Measurements from ENCODE around the gene SH3RF2.
A peak's percentile ranks its signal among the peaks of the same experiment; 100 is the strongest.
"Not testable (repeated sequence)": the region's sequence is repeated elsewhere in the genome, so short reads cannot be mapped to it uniquely, and the experiment has no call there.

The SH3RF2 gene, protein sequence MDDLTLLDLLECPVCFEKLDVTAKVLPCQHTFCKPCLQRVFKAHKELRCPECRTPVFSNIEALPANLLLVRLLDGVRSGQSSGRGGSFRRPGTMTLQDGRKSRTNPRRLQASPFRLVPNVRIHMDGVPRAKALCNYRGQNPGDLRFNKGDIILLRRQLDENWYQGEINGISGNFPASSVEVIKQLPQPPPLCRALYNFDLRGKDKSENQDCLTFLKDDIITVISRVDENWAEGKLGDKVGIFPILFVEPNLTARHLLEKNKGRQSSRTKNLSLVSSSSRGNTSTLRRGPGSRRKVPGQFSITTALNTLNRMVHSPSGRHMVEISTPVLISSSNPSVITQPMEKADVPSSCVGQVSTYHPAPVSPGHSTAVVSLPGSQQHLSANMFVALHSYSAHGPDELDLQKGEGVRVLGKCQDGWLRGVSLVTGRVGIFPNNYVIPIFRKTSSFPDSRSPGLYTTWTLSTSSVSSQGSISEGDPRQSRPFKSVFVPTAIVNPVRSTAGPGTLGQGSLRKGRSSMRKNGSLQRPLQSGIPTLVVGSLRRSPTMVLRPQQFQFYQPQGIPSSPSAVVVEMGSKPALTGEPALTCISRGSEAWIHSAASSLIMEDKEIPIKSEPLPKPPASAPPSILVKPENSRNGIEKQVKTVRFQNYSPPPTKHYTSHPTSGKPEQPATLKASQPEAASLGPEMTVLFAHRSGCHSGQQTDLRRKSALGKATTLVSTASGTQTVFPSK

DNA sequence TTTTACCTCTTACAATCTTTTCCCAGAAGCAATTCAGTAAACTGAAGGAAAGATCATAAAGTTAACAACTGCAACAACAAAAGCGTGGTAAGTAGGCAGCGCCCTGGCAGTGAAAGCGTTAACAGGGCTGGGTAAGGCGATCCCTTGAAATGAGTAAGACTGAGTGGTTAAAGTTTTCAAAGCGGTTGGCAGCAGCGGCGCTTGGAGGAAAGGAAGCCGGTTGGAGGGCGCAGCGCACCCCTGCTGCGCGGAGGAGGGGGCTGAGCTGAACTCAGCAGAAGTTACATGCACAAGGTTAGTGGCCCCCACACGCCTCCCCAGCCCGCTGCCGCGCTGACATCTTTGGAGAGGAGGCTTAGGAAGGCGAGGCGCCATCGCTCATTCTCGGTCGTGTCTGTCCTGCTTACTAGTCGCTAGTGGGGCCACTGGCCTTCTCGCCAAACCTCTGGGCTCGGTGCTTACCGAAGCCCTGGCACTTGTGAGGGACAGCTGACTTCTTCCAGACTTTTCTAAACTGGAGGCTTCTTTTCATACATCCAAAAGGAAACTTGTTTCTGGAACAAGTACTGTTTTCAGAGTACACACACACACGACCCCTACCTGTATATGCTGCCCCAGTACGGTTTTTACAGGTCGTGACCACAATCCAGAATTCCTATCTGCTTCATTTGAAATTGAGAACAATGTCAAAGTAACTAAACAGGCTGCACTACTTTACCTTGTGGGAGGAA is at the start of gene SH3RF2:
Gene SH3RF2 (plus strand): TSS at position 178 of the 731 bp plus-strand sequence. CDS start 1,351 bp downstream, outside the sequence.
- peak within 1 kb of the TSS; percentile 65 for H3K4me3 ChIP-seq (ENCODE audit: low read length)
- DNase-seq (ENCODE audit: low read depth), result peak; percentile 55
- TF ChIP-seq, protein P1, sequence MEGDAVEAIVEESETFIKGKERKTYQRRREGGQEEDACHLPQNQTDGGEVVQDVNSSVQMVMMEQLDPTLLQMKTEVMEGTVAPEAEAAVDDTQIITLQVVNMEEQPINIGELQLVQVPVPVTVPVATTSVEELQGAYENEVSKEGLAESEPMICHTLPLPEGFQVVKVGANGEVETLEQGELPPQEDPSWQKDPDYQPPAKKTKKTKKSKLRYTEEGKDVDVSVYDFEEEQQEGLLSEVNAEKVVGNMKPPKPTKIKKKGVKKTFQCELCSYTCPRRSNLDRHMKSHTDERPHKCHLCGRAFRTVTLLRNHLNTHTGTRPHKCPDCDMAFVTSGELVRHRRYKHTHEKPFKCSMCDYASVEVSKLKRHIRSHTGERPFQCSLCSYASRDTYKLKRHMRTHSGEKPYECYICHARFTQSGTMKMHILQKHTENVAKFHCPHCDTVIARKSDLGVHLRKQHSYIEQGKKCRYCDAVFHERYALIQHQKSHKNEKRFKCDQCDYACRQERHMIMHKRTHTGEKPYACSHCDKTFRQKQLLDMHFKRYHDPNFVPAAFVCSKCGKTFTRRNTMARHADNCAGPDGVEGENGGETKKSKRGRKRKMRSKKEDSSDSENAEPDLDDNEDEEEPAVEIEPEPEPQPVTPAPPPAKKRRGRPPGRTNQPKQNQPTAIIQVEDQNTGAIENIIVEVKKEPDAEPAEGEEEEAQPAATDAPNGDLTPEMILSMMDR (conservative IDR thresholded peaks at IDR 0.05; ENCODE audit: low read length), result no peak

DNA sequence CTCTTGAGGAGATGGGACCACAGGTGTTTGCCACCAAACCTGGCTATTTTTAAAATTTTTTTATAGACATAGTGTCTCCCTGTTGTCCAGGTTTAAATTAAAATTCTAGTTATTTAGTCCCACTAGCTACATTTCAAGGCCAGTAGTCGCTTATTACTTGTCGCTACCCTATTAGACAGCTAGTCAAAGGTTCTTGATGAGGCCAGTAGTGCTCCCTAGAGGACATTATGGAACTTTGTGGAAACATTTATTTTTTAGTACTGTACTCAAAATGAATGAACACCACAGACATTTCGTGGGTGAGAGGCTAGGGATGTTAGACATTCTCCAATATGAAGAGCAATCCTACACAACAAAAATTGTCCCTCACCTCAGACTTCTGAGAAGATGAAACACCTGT is 49.2 kb upstream of the SH3RF2 start:
- TF ChIP-seq, protein P1 (conservative IDR thresholded peaks at IDR 0.05; ENCODE audit: low read length), result 0 out of 2 replicates have a peak, but pooled peaks have one; percentile 4
- DNase-seq (ENCODE audit: low read depth), result no peak
- H3K4me3 ChIP-seq (ENCODE audit: low read length), result no peak overlapping the region

DNA sequence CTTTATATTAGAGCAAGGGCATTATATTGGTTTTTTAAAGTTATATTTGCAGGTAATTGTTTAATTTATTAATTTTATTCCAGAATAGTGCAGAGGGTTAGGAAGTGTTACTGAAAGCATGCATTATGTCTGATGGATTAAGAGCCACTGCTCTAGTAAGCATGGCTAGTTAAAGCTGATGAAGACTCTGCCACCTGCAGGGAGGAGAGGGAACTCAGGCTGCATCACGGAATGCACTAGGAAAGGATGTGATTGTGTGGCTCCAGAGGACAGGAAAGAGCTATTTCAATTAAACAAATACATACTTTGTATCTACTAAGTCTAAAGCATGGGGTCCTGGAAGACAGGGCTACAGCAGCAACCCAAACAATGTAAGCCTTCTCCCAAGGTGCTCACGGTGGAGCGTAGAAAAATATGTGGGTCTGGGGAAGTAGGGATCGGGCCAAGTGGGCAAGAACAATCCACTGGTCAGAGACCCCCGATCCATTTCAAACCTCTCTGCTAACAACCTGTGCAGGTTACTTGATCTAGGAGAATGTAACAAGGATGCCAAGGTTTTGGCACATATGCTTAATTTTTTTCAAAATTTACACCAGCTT is 48.3 kb upstream of the SH3RF2 start:
- no peak overlapping the region for H3K4me3 ChIP-seq (ENCODE audit: low read length)
- DNase-seq (ENCODE audit: low read depth), result peak; percentile 62
- TF ChIP-seq, protein P1 (conservative IDR thresholded peaks at IDR 0.05; ENCODE audit: low read length), result peak; percentile 96

DNA sequence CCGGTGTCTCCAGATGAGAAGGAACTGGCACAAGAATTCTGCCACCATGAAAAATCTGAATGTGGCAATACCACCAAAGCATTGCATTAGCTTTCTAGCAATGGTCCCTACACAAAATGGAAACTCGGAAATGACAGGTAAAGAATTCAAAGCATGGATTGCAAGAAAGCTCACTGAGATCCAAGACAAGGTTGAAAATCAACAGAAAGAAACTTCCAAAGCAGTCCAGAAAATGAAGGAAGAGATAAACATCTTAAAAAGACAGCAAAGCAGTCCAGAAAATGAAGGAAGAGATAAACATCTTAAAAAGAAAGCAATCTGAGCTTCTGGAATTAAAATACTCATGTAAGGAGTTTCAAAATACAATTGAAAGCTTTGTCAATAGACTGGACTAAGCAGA is 46.8 kb upstream of the SH3RF2 start:
- TF ChIP-seq, protein P1 (conservative IDR thresholded peaks at IDR 0.05; ENCODE audit: low read length), result no peak
- H3K4me3 ChIP-seq (ENCODE audit: low read length), result no peak overlapping the region
- DNase-seq (ENCODE audit: low read depth), result no peak

DNA sequence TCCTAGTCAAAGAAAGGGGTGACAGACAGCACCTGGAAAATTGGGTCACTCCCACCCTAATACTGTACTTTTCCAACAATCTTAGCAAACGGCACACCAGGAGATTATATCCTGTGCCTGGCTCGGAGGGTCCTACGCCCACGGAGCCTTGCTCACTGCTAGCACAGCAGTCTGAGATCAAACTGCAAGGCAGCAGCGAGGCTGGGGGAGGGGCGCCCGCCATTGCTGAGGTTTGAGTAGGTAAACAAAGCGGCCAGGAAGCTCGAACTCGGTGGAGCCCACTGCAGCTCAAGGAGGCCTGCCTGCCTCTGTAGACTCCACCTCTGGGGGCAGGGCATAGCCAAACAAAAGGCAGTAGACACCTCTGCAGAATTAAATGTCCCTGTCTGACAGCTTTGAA is 45.0 kb upstream of the SH3RF2 start:
- not testable (repeated sequence) for H3K4me3 ChIP-seq (ENCODE audit: low read length); DNase-seq (ENCODE audit: low read depth)

DNA sequence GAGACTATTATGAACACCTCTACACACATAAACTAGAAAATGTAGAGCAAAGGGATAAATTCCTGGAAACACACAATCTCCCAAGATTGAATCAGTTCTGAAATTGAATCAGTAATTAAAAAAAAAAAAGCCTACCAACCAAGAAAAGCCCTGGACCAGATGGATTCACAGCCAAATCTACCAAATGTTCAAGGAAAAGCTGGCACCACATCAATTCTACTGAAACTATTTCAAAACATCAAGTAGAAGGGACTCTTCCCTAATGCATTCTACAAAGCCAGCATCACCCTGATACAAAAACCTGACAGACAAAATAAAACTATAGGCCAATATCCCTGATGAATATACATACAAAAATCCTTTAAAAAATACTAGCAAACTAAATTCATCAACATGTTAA is 38.2 kb upstream of the SH3RF2 start:
- TF ChIP-seq, protein P1 (conservative IDR thresholded peaks at IDR 0.05; ENCODE audit: low read length), result no peak
- DNase-seq (ENCODE audit: low read depth), result no peak
- H3K4me3 ChIP-seq (ENCODE audit: low read length), result no peak overlapping the region

DNA sequence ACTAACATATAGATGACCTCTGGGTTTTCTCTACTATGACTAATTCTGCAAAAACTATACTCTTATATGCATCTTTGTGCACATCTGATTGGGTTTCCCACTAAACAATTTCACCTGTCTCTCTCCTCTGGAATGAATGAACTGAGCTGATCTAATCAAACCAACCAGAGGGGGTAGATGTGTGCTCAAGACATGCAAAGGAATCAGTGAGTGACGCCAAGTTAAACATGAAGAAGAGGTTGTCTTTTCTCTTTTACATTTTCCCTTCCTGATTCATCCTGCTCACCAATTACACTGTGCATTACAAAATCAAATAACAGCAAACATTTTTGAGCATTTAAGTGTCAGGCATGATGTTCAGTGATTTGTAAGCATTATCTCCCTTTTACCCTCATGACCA is 34.0 kb upstream of the SH3RF2 start:
- no peak overlapping the region for H3K4me3 ChIP-seq (ENCODE audit: low read length)
- peak; percentile 22 for DNase-seq (ENCODE audit: low read depth)
- TF ChIP-seq, protein P1 (conservative IDR thresholded peaks at IDR 0.05; ENCODE audit: low read length), result no peak

All from AG10803 (cell line).